ENCODE results near the gene PLA2G5. TPM values are rescaled to one million over a fixed set of nuclear protein-coding genes. Genes with fewer than 3 reads are reported as not detected.
"Not testable (repeated sequence)": the region's sequence is repeated elsewhere in the genome, so short reads cannot be mapped to it uniquely, and the experiment has no call there.

PLA2G5 gene
- total RNA-seq, 4 donors from 2014 or later = 0.97 to 6.7 (median 2.3) TPM; not detected in 1

- Histone ChIP-seq H3K4me1 (peaks cover 10 to 19% (median 10%) of the 10 kb centered on the region in 3 donors), H3K9me3 (no peaks in the 10 kb centered on the region), H3K36me3 (no peaks in the 10 kb centered on the region), H3K4me3 (no peak overlapping the region), H3K27ac (no peak overlapping the region), H3K27me3 (peaks cover 0 to 11% (median 0%) of the 10 kb centered on the region in 4 donors)
- no peak for DNase-seq
- WGBS, 2 donors = 71 to 74% methylated on average over 3 to 7 of the region's 9 CpGs
- TF ChIP-seq POLR2A (IDR thresholded peaks at IDR 0.05) = no peak
- TF ChIP-seq CTCF (IDR thresholded peaks at IDR 0.05) = no peak
- intact Hi-C loops (cut with DNase I) = no loop called here
Observed at GRCh38 chr1:20126041-20126805, 56.2 kb downstream of the PLA2G5 start.

GRCh38 chr1:20126806-20127440, 56.9 kb downstream of the PLA2G5 start:
- TF ChIP-seq CTCF (IDR thresholded peaks at IDR 0.05) (no peak), POLR2A (IDR thresholded peaks at IDR 0.05) (no peak)
- 86 to 87% methylated on average over 5 to 9 of the region's 10 CpGs for WGBS, 2 donors
- no peak for DNase-seq
- no peaks in the 10 kb centered on the region for H3K36me3 ChIP-seq
- intact Hi-C loops (cut with DNase I) = no loop called here
- no peaks in the 10 kb centered on the region for H3K9me3 ChIP-seq
- H3K27me3 ChIP-seq = peaks cover 0 to 4% (median 0%) of the 10 kb centered on the region in 4 donors
- H3K4me3 ChIP-seq = no peak overlapping the region
- H3K4me1 ChIP-seq = peaks cover 10 to 19% (median 10%) of the 10 kb centered on the region in 3 donors
- no peak overlapping the region for H3K27ac ChIP-seq

- H3K4me1 ChIP-seq; H3K36me3 ChIP-seq; DNase-seq; H3K4me3 ChIP-seq; H3K27ac ChIP-seq; intact Hi-C loops (cut with DNase I); H3K9me3 ChIP-seq: not testable (repeated sequence)
- 93 to 98% methylated on average over 3 of the region's 3 CpGs for WGBS, 2 donors
- peaks cover 0 to 12% (median 0%) of the 10 kb centered on the region in 4 donors for H3K27me3 ChIP-seq
Observed at GRCh38 chr1:20130518-20130917, 60.5 kb downstream of the PLA2G5 start.

- no peaks in the 10 kb centered on the region for H3K9me3 ChIP-seq
- WGBS, 2 donors = 79% methylated on average over 3 of the region's 3 CpGs
- peaks cover 0 to 14% (median 0%) of the 10 kb centered on the region in 3 donors for H3K4me1 ChIP-seq
- DNase-seq = no peak
- intact Hi-C loops (cut with DNase I) = no loop called here
- no peak overlapping the region for H3K27ac ChIP-seq
- H3K4me3 ChIP-seq = no peak overlapping the region
- H3K36me3 ChIP-seq = no peaks in the 10 kb centered on the region
- no peak for TF ChIP-seq CTCF (IDR thresholded peaks at IDR 0.05)
- no peak for TF ChIP-seq POLR2A (IDR thresholded peaks at IDR 0.05)
- peaks cover 0 to 35% (median 0%) of the 10 kb centered on the region in 4 donors for H3K27me3 ChIP-seq
Observed at GRCh38 chr1:20134995-20135394, 65.0 kb downstream of the PLA2G5 start.

GRCh38 chr1:20136249-20136648, 66.3 kb downstream of the PLA2G5 start:
- Histone ChIP-seq H3K4me3 (no peak overlapping the region), H3K9me3 (no peaks in the 10 kb centered on the region), H3K27ac (no peak overlapping the region), H3K36me3 (no peaks in the 10 kb centered on the region), H3K4me1 (peaks cover 0 to 14% (median 0%) of the 10 kb centered on the region in 3 donors), H3K27me3 (peaks cover 0 to 39% (median 0%) of the 10 kb centered on the region in 4 donors)
- intact Hi-C loops (cut with DNase I) = no loop called here
- 82 to 88% methylated on average over 3 of the region's 3 CpGs for WGBS, 2 donors
- DNase-seq = no peak
- TF ChIP-seq CTCF (IDR thresholded peaks at IDR 0.05) (no peak), POLR2A (IDR thresholded peaks at IDR 0.05) (no peak)
